Measurements from ENCODE around the gene LCE5A. TPM values are rescaled to one million over a fixed set of nuclear protein-coding genes. Genes with fewer than 3 reads are reported as not detected.
A peak's percentile ranks its signal among the peaks of the same experiment; 100 is the strongest.

Gene LCE5A
- total and polyA plus RNA-seq, 9 of the 15 experiments (the other 6 are each of a cell fraction or from before 2014, with no cell fraction given) = not detected

DNA sequence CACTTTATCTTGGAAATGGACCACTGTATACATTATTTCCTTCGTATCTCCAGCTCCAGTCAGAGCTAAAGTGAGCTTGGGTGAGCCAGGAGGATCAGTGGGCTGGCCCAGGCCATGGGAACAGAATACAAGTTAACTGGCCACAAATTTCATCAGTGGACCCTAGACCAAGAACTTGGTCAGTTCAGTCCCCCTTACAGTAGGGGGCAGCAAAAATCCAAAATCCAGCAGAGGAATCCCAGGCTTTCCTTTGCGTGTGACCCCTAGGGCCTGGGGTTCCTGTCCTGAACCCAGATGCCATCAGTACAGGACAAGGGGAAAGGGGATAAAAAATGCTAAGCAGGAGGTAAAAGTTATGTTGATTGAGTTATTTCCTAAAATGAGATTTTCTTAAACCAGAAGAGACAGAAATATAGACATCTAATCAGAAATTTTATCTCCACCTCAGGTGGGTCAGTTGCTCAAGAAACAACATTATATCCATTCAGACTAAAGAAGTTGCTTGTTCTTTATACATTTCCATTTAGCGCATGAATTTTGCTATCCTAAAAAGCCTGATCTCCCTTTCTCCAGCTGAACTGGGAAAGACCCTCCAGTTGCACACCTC lies 24.1 kb upstream of the LCE5A start:
- TF ChIP-seq MYBL2 (IDR thresholded peaks at IDR 0.05; ENCODE audit: low read depth) = no peak
- TF ChIP-seq MYBL2 (CRISPR knock-in tag; IDR thresholded peaks at IDR 0.05; ENCODE audit: borderline replicate concordance) = no peak
- TF ChIP-seq RBM14 (IDR thresholded peaks at IDR 0.05; ENCODE audit: borderline replicate concordance, insufficient read depth, low read depth, low read length) = no peak
- peak in 1 of 2 experiments; percentile 28; a peak in 1 of 4 replicates for TF ChIP-seq RAD21 (CRISPR knock-in tag; conservative IDR thresholded peaks at IDR 0.05 in 1 of 2, IDR thresholded peaks at IDR 0.05 in 1 of 2)
- TF ChIP-seq, protein P1, sequence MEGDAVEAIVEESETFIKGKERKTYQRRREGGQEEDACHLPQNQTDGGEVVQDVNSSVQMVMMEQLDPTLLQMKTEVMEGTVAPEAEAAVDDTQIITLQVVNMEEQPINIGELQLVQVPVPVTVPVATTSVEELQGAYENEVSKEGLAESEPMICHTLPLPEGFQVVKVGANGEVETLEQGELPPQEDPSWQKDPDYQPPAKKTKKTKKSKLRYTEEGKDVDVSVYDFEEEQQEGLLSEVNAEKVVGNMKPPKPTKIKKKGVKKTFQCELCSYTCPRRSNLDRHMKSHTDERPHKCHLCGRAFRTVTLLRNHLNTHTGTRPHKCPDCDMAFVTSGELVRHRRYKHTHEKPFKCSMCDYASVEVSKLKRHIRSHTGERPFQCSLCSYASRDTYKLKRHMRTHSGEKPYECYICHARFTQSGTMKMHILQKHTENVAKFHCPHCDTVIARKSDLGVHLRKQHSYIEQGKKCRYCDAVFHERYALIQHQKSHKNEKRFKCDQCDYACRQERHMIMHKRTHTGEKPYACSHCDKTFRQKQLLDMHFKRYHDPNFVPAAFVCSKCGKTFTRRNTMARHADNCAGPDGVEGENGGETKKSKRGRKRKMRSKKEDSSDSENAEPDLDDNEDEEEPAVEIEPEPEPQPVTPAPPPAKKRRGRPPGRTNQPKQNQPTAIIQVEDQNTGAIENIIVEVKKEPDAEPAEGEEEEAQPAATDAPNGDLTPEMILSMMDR (IDR thresholded peaks at IDR 0.05 in 2 of 3, conservative IDR thresholded peaks at IDR 0.05 in 1 of 3; ENCODE audit: insufficient read depth in 2 of 3, low read depth in 1 of 3, low read length in 3 of 3) = peak; percentile 53 to 63 (median 62)
- TF ChIP-seq TFAM (CRISPR knock-in tag; conservative IDR thresholded peaks at IDR 0.05) = no peak
- no peak overlapping the region for H3K27ac ChIP-seq (ENCODE audit: extremely low read depth, low read depth, low read length)
- DNase-seq (ENCODE audit: extremely low read depth in 1 of 4, low spot score in 3 of 4) (peak; percentile 35 to 51 (median 48)), ATAC-seq (peak; percentile 80), FAIRE-seq (peak; percentile 52)
- no peak overlapping the region for H3K4me2 ChIP-seq (ENCODE audit: insufficient read depth, low read length)
- no TSS peak for BruUV-seq (replicated peaks)
- H3K27me3 ChIP-seq (ENCODE audit: control insufficient read depth in 2 of 2, insufficient read depth in 2 of 2, low read length in 2 of 2) = no peaks in the 10 kb centered on the region
- H3K9me1 ChIP-seq (ENCODE audit: control insufficient read depth, insufficient read depth, low read length) = no peaks in the 10 kb centered on the region
- intact Hi-C loops (cut with micrococcal nuclease) = loop anchor here (5.0 kb wide), 1 partner anchor 46 kb away; no protein-coding TSS in a partner anchor
- H3K9me3 ChIP-seq (replicated peaks; ENCODE audit: control insufficient read depth, insufficient read depth, low read depth, low read length) = no peaks in the 10 kb centered on the region
- POLR2A ChIA-PET = no interaction called here
- H3K36me3 ChIP-seq (ENCODE audit: control insufficient read depth, insufficient read depth, low read length) = no peaks in the 10 kb centered on the region
- in situ Hi-C loops (cut with MboI) = no loop called here
- H2AFZ ChIP-seq (ENCODE audit: low read depth, low read length) = no peak overlapping the region
- H4K20me1 ChIP-seq (replicated peaks; ENCODE audit: control insufficient read depth, insufficient read depth, low read length) = no peaks in the 10 kb centered on the region
- CTCF ChIA-PET (ENCODE audit: low intra/inter-chr PET ratio) = interaction anchor here (0.6 to 0.7 kb wide), 3 partner anchors 45 to 124 kb away, joined by 3 to 4 read pairs (median 3); no protein-coding TSS in a partner anchor
- no peak overlapping the region for H3K9ac ChIP-seq (ENCODE audit: insufficient read depth in 1 of 2, low read depth in 2 of 2, low read length in 2 of 2)
- H3K4me3 ChIP-seq = no peak overlapping the region
- no peaks in the 10 kb centered on the region for H3K79me2 ChIP-seq (ENCODE audit: control insufficient read depth, insufficient read depth, low read length)
- WGBS (ENCODE audit: insufficient coverage, low coverage, missing lambda C conversion rate) = 0% methylated on average over 3 of the region's 3 CpGs
- no peaks in the 10 kb centered on the region for H3K4me1 ChIP-seq (replicated peaks in 1 of 2; ENCODE audit: control insufficient read depth in 2 of 2, insufficient read depth in 2 of 2, low read length in 2 of 2)
